ENCODE data around the gene PICK1. TPM values are rescaled to one million over a fixed set of nuclear protein-coding genes. Genes with fewer than 3 reads are reported as not detected.

Gene PICK1
- total and polyA plus RNA-seq, 10 of the 15 experiments (the other 5 are each of a cell fraction or from before 2014, with no cell fraction given), result 0.07 to 19.2 (median 10.9) TPM

GRCh38 chr22:38034884-38035529, 22.2 kb upstream of the PICK1 start (continued):
- TF ChIP-seq, protein P1, sequence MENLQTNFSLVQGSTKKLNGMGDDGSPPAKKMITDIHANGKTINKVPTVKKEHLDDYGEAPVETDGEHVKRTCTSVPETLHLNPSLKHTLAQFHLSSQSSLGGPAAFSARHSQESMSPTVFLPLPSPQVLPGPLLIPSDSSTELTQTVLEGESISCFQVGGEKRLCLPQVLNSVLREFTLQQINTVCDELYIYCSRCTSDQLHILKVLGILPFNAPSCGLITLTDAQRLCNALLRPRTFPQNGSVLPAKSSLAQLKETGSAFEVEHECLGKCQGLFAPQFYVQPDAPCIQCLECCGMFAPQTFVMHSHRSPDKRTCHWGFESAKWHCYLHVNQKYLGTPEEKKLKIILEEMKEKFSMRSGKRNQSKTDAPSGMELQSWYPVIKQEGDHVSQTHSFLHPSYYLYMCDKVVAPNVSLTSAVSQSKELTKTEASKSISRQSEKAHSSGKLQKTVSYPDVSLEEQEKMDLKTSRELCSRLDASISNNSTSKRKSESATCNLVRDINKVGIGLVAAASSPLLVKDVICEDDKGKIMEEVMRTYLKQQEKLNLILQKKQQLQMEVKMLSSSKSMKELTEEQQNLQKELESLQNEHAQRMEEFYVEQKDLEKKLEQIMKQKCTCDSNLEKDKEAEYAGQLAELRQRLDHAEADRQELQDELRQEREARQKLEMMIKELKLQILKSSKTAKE (IDR thresholded peaks at IDR 0.05; ENCODE audit: low read depth, poor library complexity, severe bottlenecking), result no peak
- TF ChIP-seq NRF1 (conservative IDR thresholded peaks at IDR 0.05; ENCODE audit: low read depth, low read length) (no peak), TCF3 (IDR thresholded peaks at IDR 0.05; ENCODE audit: borderline replicate concordance, insufficient read depth, low read depth, low read length) (no peak), NFXL1 (IDR thresholded peaks at IDR 0.05; ENCODE audit: borderline replicate concordance) (no peak), MTA3 (IDR thresholded peaks at IDR 0.05; ENCODE audit: borderline replicate concordance, low read length) (no peak)

- no peak overlapping the region for H3K4me2 ChIP-seq (ENCODE audit: control insufficient read depth, insufficient read depth)
- in situ Hi-C loops (cut with MboI) (no loop called here), intact Hi-C loops (cut with micrococcal nuclease; ENCODE audit: unreplicated experiment) (no loop called here)
- ChIA-PET RAD21 (ENCODE audit: unreplicated experiment) (no interaction called here), POLR2A (no interaction called here), SMC1A (ENCODE audit: uncharacterized antibody, unreplicated experiment) (no interaction called here), CTCF (no interaction called here)
- no peak overlapping the region for H3K9ac ChIP-seq (ENCODE audit: control insufficient read depth, insufficient read depth, low read length)
- no peaks in the 10 kb centered on the region for H3K79me2 ChIP-seq (ENCODE audit: control insufficient read depth, insufficient read depth, low read length)
- no peak for DNase-seq (ENCODE audit: low read depth, low spot score)
- H4K20me1 ChIP-seq (ENCODE audit: control insufficient read depth, insufficient read depth), result no peaks in the 10 kb centered on the region
- no peak for FAIRE-seq
- no TSS peak for BruUV-seq (replicated peaks)
- WGBS (ENCODE audit: insufficient coverage, insufficient replicate concordance, low lambda C conversion rate, missing lambda C conversion rate), result 27% methylated on average over 8 of the region's 9 CpGs
- no peak for TF ChIP-seq KLF5 (IDR thresholded peaks at IDR 0.05; ENCODE audit: partially characterized antibody)
- TF ChIP-seq CBFB (IDR thresholded peaks at IDR 0.05; ENCODE audit: low read depth), result no peak
- TF ChIP-seq, protein P2, sequence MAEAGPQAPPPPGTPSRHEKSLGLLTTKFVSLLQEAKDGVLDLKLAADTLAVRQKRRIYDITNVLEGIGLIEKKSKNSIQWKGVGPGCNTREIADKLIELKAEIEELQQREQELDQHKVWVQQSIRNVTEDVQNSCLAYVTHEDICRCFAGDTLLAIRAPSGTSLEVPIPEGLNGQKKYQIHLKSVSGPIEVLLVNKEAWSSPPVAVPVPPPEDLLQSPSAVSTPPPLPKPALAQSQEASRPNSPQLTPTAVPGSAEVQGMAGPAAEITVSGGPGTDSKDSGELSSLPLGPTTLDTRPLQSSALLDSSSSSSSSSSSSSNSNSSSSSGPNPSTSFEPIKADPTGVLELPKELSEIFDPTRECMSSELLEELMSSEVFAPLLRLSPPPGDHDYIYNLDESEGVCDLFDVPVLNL (IDR thresholded peaks at IDR 0.05; ENCODE audit: low read depth, low read length), result no peak
- TF ChIP-seq EZH2 (IDR thresholded peaks at IDR 0.05; ENCODE audit: borderline replicate concordance, control insufficient read depth, low read depth, low read length), result no peak
- no peak for TF ChIP-seq ZNF217 (IDR thresholded peaks at IDR 0.05)
- H3K27me3 ChIP-seq (replicated peaks in 1 of 2; ENCODE audit: control insufficient read depth in 2 of 2, insufficient read depth in 2 of 2, low read length in 1 of 2), result no peaks in the 10 kb centered on the region; a peak in 1 of 4 replicates
- H3K36me3 ChIP-seq (ENCODE audit: control insufficient read depth in 2 of 2, insufficient read depth in 2 of 2, low read length in 1 of 2), result no peaks in the 10 kb centered on the region
- H2AFZ ChIP-seq (ENCODE audit: control insufficient read depth, low read depth, low read length), result no peak overlapping the region
- no peak overlapping the region for H3K4me3 ChIP-seq
- no peak overlapping the region for H3K27ac ChIP-seq (ENCODE audit: control insufficient read depth, insufficient read depth)
- no peaks in the 10 kb centered on the region for H3K9me3 ChIP-seq (replicated peaks; ENCODE audit: control insufficient read depth, insufficient read depth, low read length)
- peaks cover 7% of the 10 kb centered on the region; the same call in 1 of the 2 replicates for H3K4me1 ChIP-seq (ENCODE audit: control insufficient read depth, insufficient read depth, low read length)
- ATAC-seq, result peak; percentile 22; the same call in 2 of the 3 replicates
Observed at GRCh38 chr22:38035530-38035885, 21.7 kb upstream of the PICK1 start.
